HG03521 (cell line): ENCODE data around the gene ZNF488.
"Not testable (repeated sequence)": the region's sequence is repeated elsewhere in the genome, so short reads cannot be mapped to it uniquely, and the experiment has no call there.

Experiments used
- ATAC-seq: cut with Tn5 transposase; IDR thresholded peaks from one replicate; pipeline ENCODE4 v1.9.1; 2021; ENCODE audit warnings: mild to moderate bottlenecking, moderate library complexity; ENCODE audit not compliant: unreplicated experiment

ZNF488 gene

DNA sequence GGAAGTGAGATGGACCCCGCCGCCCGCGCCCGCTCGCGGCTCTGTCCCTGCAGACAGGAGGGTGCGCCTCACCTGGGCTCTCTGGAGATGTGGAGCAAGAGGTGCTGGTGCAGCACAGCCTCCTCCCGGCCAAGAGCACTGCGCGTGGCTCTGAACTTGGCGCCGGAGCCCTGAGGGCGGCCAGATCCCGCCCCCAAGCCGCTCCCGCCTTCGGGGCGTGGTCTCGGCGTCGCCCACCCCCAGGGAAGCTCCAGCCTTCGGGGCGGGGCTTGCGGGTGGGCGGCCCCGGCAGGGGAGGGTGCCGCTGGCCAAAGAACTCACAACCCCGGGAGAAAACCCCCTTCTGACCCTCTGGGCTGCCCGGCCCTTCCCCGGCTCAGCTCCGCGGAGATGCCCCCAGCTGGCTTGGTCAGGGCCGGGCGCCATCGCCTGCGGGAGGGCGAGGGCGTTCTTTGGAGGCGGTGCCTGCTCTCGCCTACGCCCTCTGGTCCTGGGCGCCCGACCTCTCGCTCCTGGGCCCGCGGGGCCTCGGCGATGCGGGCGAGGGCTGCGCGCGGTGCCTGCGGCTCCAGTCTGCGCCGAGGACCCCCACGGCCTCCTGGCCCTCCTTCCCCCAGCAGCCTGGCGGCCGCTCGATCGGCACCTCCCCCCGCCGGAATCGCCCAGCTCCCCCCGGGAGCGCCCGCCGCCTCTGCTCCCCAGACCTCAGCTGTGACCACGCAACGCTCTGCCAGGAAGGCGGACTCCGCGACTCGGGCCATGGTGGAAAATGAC, at the start of gene ZNF488:
ZNF488 (minus strand) TSS at position 146 of the 774 bp plus-strand sequence. CDS start 15,464 bp downstream, outside the sequence.
- peak; percentile 83 for ATAC-seq

GRCh38 chr10:47425813-47426419, 41.8 kb upstream of the ZNF488 start:
- ATAC-seq = no peak

DNA sequence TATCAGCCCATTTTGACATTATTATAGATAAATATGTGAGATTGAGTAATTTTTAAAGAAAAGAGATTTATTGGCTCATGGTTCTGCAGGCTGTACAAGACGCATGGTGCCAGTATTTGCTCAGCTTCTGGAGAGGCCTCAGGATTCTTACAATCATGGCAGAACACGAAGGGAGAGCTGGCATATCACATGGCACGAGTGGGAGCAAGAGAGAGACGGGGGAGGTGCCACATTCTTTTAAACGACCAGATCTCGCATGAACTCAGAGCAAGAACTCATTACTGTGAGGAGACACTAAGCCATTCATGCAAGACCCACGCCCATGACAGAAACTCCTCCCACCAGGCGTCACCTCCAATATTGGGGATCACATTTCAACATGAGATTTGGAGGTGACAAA, 40.1 kb upstream of the ZNF488 start:
- ATAC-seq = no peak

GRCh38 chr10:47423476-47423875, 39.4 kb upstream of the ZNF488 start:
- no peak for ATAC-seq

GRCh38 chr10:47421057-47421952, 37.2 kb upstream of the ZNF488 start:
- ATAC-seq = no peak

DNA sequence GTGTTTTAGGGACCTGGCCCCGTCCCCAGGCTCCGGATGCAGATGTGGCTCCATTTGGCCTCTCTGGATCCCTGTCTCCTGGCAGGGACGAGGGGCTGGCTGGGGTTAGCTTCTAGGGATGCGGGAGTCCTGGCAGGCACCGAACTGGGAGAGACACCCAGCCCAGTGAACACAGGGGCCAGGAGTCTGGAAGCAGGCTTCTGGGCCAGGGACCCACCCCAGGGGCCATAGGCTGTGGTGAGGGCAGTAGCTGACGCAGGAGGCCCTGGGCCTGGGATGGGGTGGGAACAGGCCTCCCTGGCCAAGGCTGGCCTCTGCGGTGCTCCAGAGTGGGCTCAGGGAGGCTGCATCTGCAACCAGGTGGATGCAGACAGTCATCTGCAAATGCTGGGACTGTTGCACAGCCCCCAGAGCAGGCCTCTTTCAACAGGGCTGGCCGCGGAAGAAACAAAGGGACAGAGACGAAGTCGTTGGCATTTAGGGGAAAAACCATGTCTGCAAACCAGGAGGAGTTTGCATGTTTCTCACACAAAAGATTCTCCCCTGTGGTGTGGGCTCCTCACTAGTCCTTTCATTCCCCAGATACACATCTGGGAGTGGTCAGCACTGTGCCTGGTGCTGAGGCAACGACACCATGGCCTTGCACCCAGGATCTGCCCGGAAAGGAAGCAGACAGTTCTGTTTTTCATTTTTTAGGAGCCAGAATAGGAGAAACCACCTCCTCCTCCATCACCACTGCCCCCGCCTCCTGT, 36.4 kb upstream of the ZNF488 start:
- ATAC-seq = no peak

DNA sequence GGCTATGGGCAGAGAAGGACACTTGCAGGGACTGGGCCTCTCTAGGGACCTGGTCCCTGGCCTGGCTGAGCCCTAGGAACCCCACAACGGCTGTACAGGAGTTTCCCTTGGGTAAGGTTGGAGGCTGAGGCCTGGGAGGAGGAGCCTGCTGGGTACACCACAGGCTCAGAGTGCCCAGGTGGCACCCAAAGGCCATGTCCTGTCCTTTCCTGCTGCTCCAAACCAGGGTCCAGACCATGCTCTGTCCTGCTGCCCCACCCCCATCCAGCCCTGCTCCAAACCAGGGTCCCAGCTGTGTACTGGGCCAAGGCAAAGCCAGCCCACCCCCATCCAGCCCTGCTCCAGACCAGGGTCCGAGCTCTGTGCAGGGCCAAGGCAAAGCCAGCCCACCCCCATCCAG, 35.3 kb upstream of the ZNF488 start:
- ATAC-seq = no peak

DNA sequence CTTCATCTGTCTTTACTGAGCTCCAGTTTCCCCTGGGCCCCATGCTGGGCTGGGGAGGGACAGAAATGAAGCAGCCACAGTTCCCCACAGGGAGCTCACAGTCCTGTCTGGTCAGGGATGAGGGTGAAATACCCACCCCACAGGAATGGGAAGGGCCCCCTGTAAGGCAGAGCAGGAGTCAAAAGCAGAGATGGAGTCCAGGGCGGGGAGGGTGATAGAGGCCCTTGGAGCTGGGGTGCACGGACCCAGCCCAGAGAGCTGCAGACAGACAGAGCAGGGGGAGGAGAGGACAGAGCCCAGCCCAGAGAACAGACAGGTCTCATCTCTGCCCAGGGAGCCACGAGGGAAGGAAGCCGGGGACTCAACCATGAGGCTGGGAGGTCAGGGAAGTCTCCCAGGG, 34.9 kb upstream of the ZNF488 start:
- no peak for ATAC-seq

DNA sequence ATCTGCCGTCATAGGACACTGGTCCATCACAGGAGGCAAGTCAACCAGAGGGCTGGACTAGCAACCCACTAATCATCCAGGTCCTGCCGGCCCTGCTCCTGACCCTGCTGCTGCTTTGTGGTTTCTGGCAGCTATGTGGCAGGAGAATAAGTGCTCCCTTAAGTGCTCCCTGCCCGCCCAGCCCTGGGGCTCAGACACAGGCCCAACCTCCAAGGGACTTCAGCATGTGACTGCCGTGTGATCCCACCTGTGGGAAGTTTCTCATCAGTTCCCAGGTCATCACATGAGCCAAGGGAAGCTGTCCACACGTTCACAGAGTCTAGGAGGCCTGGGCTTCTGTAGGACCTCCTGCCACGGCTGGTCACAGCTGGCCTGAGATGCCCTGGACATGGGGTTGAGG, 34.2 kb upstream of the ZNF488 start:
- ATAC-seq = no peak

DNA sequence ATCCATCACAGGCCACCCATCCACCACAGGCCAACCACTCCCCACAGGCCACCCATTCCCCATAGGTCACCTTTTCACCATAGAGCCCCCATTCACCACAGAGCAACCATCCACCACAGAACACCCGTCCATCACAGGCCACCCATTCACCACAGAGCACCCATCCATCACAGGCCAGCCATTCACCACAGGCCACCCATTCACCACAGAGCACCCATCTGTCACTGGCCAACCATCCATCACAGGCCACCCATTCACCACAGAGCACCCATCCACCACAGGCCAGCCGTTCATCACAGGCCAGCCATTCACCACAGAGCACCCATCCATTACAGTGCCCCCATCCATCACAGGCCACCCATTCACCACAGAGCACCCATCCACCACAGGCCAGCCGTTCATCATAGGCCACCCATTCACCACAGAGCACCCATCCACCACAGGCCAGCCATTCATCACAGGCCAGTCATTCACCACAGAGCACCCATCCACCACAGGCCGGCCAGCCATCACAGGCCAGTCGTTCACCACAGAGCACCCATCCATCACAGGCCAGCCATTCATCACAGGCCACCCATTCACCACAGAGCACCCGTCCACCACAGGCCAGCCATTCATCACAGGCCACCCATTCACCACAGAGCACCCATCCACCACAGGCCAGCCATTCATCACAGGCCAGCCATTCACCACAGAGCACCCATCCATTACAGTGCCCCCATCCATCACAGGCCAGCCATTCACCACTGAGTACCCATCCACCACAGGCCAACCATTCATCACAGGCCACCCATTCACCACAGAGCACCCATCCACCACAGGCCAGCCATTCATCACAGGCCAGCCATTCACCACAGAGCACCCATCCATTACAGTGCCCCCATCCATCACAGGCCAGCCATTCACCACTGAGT, 32.5 kb upstream of the ZNF488 start:
- ATAC-seq = not testable (repeated sequence)

DNA sequence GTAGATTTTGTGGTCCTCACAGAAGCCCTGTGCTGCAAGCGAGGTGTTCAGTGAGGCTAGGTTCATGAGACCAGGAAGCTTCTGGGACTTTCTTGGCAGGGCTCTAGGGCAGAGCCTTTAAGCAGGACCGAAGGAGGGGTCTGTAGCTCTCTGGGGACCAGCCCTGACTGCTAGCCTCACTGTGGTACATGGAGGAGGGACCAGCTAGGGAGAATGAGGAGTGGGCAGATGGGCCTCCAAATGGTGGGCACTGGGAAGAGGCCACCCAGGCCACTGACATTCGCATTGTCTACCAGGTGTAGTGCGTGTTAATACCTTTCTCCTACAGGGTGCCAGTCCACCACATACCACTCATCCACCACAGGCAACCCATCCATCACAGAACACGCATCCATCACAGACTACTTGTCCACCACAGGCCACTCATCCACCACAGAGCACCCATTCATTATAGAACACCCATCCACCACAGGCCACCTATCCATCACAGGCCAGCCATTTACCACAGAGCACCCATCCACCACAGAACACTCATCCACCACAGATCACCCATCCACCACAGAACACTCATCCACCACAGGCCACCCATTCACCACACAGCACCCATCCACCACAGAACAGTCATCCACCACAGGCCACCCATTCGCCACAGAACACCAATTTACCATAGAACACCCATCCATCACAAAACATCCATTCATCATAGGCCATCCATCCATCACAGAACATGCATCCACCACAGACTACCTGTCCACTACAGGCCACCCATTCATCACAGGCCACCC, 31.6 kb upstream of the ZNF488 start:
- ATAC-seq = no peak

DNA sequence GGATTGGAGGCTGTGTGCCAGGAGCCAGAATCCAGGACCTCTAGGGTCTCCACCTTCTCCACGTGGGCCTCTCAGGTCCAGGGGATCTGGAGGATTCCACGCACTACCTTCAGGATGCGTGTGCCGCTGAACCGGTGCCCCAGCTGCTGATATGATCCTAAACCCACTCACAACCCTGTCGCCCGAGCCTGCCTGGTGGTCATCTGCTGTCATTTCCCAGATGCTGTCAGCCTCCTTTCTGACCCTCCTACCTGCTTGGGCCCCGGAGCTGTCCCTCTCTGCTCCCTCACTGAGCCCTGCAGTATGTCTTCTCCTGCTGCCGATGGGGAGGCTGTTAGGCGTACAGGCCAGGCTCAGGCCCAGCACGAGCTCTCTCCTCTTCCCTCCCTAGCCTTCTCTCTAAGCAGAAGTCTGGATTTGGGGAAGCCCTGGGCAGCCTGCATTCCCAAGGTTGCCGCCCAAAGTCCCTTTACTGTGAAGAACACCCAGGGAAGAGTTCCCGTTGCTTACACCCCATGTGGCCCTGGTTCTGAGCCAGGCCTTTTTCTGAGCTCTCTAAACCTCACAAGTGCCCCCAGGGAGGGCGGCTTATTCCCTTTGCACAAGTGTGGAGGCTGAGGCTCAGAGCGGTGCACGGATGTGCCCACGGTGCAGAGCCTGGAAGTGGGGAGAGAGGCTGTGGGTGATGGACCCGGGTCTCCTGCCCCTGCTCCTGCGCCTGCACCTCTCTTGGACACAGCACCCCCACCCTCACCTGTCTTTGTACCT, 30.8 kb upstream of the ZNF488 start:
- ATAC-seq = no peak

DNA sequence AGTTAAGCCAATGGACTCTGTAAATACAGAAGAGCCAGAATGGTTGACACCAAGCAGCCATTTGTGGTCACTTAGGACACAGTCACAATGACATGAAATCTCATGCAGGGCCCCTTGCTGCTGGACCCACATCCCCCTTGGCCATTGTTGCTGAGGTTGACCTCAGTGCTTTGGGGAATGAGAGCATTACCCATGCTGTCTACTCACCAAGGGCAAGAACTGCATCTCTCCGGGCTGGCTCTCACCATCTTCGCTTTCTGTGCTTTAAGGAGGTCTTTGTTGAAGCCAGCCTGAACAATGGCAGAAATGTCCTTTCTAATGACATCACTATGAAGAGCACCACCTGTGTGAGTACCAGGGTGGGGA, 30.1 kb upstream of the ZNF488 start:
- no peak for ATAC-seq

GRCh38 chr10:47413531-47414226, 29.6 kb upstream of the ZNF488 start:
- no peak for ATAC-seq

DNA sequence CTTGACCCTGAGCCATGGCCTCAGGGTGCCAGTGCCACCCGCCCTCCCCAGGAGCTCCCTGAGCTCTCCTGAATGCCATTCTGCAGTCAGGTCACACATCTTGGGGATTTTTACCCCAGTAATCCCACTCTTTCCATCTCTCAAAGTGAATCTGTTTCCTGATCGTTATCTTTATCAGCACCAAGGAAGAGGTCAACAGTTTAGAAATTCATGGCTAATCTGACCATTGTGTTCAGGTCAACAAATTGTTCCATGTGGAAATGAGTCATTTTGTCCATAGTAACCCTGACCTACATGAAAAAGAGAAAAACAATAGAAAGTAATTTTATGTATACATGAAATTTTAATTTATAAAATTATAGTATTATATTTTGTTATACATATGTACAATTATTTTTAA, 28.8 kb upstream of the ZNF488 start:
- no peak for ATAC-seq

DNA sequence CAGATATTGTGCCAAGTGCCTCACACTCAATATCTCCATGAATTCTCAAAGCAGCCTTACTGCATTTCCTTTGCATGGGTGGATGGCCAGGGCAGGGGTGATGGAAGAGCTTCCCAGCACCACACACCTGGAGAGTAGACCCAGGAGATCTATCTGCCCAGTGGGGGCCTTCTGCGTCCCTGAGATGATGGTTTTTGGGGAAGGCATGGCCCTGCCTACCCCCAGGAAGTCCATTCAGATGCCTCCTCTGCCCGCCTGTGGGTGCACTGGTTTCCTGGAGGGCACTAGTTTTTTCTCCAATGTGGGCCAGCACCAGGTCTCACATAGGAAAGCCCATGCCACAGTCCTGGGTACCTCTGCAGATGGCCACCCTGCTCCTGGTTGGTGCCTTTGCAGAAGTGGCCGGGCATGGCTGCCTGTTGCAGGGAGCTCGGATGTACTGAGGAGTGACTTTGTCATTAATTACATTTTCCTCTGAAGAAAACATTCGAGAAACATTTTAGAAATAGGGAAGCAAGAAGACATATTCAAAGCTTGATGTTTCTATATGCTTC, 28.2 kb upstream of the ZNF488 start:
- ATAC-seq = no peak

DNA sequence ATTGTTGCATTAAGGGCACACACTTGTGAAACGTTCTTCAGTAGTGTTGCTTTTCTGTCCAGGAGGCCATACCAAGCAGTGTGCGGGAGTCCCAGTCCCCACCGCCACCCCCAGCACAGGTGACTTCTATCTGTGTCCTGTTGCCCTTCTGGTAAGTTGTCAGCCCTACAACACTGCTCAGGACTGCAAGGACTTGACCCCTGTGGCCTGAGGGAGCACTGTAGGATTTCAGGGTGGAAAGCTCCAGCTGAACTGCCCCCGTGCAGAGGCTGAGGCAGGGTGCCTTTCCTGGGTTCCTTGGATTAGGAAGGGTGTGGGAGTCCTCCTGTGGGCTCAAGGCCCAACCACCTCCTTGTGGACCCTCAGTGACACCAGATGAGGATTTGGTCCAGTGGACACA, 26.8 kb upstream of the ZNF488 start:
- no peak for ATAC-seq

GRCh38 chr10:47410271-47410670, 26.2 kb upstream of the ZNF488 start:
- no peak for ATAC-seq
